ENCODE results near the gene POU3F1.

Gene POU3F1

DNA sequence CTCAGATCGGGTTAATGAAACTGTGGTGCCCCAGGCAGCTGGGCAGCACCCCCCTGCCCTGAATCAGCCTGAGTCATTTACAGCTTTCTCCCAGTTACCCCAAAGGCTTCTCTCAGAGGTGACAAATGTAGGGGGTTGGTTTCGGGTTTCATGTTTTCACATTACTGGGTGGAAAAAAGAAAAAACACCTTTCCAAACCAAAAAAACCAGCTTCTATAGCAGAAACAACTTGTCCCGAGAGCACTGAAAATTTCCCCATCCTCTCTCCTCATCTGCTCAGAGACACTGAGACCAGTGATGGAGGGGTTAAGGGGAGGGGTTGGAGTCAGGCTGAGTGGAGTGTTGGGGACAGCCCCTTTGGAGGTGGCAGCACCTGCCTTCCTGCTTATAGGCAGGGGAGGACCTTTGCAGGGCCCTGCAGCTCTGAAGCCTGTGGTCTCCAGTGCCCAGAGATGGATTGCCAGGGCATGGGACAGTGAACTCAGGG, 18.4 kb downstream of the POU3F1 start:
- DNase-seq (ENCODE audit: low read depth), result no peak

DNA sequence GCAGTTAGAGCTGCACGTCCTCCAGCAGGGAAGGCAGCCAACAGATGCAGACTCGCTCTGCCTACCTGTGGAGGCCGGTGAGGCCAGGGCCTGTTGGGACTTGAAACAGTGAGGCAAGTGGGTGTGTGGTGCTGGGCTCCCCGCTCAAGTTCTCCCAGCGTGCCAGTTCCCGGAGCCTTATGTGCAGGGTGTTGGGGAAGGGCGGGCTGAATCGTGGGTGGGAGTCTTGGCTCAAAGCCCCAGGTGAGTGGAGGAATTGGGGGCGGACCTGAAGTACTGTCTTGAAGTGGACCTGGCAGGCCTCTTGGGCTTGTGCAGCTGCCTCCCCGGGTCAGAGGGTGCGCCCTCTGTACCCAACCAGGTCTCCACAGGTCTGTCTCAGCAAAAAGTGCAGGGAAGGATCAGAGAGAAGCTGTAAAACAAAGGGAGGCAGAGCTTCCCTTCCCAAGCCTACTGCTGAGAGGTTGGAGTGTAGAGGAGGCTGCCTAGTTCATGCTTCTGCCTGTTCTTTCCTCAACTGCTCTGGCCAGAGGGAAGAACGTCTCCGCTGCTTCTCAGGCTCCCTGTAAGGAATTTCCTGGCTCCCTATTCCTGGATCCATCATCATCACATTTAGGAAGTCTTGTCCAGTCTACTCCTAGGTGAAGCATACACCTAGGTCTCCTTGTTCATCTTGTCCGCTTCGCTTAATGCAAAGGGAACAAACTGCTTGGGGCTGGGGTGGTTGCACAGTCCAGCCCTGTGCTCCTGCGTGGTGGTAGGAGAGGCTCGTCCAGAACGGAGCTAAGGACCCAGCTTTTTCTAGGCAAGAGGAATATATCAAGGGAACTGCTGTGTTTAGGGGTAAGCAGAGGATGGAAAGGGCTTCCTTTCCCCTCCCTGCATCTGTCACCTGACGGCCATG, 19.1 kb downstream of the POU3F1 start:
- no peak for DNase-seq (ENCODE audit: low read depth)

DNA sequence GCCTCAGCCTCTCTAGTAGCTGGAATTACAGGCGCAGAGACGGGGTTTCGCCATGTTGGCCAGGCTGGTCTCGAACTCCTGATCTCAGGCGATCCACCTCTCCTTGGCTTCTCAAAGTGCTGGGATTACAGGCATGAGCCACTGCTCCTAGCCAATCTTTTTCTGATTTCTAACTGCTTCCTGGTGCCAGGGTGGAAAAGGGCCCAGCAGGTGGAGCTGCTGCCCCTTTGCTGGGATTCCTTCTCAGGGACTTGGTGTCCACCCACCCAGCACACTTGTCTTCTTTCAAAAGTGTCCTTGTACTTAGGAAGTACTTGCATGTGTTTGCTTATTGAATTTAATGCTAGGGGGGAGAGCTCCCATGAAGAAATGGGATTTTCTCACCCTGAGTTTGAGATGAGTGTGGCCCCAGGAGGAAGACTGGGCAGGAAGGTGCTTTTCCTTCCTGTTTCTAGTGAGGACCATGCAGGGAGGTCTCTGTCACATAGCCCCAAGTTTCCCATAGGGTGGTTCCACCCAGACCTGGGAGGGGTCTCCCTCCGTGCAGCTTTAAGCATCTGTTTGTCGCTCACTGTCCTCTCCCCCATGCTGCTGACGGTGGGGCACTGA, 19.9 kb downstream of the POU3F1 start:
- DNase-seq (ENCODE audit: low read depth), result no peak

DNA sequence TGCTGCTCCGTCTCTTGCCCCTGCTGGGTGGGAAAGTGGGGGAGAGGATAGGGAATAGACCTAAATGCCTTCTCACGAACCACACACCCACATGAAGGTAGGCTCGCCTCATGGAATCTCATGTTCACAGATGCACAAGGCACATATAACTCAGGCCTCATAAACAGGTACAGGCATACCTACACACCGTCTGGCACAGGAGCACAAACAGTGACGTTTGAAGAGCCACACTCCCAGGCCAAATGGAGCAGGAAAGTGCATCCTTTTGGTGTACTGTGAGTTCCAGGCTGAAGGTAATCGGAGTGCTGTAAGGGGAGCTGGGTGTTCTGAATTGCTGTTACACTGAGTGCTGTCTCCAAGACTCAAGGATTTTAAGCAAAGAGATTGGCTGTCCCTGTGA, 20.9 kb downstream of the POU3F1 start:
- DNase-seq (ENCODE audit: low read depth), result no peak

DNA sequence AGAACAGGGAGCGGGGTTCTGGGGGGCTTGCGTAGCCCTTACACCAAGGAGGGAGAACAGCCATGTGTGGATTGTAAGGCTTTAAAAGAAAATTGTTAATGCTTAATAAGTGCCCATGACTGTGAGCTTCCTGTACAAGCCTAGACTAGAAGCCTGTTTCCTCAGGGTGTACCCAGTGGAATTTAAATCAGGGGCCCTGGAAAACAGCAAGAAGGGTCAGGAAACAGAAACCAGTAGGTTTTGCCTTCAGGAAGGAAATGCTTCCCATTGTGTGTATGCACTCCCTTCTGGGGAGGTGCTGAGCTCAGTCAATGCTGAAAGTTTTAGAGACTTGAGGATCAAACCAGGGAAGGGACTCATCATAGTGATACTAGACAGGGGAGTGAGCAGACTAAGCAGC, 21.4 kb downstream of the POU3F1 start:
- DNase-seq (ENCODE audit: low read depth), result no peak

DNA sequence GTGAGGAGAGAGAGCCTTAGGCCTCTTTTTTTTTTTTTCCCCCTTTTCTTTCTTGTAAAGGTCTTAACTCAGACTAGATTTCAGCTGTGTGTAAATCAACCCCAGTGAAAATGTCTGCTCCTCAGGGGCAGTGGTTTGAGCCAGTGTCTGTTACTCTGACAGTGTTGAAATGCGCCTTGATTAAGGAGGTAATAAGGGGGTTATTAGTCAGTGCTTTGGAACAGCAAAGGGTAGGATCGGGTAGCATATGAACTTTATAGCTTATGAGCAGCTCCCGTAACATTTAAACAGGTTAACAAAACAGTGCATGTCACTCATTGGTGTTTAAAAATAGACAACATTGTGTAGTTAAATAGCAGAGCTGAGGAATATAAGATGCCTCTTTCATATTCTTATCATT, 23.8 kb downstream of the POU3F1 start:
- DNase-seq (ENCODE audit: low read depth), result no peak

DNA sequence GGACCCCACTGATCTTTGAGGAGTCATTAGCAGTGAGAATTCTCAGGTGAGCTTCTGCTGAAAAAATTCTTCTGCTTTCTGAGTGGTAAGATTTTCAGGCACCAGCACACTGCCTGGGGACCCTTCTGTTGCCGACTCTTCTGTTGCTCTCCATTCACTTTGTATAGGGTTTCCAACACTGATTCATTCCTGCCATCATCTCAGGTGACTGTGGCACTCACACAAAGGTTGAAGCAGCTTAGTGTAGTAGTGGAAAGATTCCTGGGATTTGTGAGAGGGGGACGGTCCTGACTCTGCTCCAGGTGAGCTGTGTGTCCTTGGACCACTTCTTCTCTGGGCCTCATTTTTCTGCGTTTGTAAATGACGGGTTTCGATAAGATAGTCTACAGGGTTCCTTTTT, 24.6 kb downstream of the POU3F1 start:
- DNase-seq (ENCODE audit: low read depth), result no peak

DNA sequence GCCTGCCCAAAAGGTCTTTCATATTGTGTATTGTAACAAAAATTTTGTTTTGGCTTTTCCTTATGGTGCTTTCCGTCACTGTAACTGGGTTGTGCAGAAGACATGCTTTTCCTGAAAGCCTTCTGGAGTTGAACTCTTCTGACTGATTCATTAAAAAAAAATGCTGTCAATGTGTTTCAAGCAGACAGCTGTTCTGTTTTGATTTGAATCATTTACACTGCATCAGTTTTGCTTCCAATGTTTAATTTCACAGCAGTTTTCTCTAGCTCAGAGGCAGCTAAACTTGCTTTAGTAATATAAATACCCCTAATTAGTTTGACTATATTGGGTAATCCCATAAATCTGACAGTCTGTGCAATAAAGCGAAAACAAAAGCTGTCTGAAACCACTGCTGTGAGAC, 26.2 kb downstream of the POU3F1 start:
- no peak for DNase-seq (ENCODE audit: low read depth)

DNA sequence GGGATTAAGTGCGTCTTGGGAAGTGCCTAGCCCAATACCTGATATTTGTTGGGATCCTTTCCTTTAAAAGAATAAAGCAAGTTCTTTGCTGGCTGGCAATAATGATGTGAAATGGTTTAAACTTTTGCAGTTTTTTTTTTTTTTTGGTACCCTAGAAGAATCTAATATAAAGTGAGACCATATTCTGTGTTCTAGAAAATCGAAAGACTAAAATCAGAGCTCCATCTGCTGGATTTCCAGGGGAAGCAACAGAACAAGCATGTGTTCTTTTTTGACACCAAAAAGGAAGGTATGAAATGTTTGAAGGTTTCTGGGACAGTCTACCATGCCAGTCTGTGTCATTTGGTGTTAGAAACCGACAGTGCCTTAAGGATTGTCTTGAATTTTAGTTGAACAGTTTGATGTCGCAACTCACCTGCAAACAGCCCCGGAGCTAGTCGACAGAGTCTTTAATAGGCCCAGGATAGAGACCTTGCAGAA, 27.7 kb downstream of the POU3F1 start:
- DNase-seq (ENCODE audit: low read depth), result no peak

DNA sequence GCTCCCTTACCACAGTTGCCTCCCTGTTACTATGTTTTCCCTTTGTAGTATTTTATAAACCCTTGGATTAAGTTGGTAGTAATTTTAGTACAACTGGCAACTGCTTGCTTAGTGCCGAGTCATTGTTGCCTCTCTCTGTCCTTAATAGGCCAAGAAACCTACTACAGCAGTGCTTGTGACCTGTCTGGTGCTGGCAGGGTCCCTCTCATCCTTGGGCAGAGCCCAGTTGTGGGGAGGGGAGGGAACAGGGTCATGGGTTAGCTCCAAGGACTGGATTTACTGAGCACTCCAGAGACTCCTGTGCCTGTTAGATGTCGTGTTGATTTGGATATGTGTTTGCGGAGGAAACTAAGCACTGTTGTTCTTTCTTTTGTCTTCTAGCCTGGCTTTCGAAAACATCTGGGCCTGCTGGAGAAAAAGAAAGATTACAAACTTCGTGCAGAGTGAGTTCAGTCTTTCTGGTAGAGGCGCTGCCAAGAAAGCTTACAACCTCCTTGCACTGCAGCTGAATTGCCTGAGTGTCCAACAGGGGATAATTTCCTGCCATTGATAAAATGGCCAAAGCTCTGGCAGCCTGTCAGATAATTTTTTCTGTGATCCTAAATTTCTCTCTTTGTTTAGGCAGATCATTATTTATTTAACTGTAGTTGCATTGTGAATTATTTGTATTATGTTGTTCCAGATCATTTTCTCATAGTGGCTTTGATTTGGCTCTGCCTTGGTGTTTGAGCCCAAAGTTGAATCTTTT, 30.4 kb downstream of the POU3F1 start:
- DNase-seq (ENCODE audit: low read depth), result no peak

DNA sequence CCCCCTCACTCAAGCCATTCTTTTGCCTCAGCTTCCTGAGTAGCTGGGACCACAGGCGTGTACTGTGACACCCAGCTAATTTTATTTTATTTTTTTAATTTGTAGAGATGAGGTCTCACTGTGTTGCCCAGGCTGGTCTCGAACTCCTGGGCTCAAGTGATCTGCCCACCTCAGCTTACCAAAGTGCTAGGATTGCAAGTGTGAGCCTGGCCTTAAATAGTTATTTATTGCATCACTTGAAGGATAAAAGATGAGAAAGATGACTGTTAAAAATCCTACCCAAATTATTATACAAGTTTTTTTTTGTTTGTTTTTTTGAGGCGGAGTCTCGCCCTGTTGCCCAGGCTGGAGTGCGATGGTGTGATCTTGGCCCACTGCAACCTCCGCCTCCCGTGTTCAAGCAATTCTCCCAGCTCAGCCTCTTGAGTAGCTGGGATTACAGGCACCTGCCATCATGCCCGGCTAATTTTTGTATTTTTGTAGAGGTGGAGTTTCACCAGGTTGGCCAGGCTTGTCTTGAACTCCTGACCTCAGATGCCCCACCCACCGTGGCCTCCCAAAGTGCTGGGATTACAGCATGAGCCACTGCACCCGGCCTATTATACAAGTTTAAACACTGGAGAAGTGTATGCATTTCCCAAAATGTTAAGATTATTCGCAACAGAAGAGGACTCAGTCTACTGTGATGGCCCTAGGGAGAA, 31.7 kb downstream of the POU3F1 start:
- DNase-seq (ENCODE audit: low read depth), result no peak

DNA sequence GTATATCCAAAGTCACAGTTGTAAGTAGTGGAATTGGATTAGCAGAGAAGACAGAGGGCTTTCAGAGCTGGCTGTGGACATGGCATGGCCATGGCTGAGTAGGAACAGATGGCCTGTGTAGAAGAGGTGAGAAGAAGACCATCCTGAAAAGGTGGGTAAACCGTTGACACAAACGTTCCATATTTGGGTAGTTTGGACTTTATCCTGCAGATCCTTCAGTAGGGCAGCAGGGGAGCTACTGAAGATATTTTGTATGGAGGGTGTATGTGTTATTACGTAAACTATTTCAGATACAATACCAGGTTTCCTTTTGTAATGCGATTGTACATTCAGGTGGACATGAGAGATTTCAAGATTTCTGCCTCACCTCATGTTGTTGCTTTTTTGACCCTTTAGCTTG, 32.4 kb downstream of the POU3F1 start:
- DNase-seq (ENCODE audit: low read depth), result no peak

DNA sequence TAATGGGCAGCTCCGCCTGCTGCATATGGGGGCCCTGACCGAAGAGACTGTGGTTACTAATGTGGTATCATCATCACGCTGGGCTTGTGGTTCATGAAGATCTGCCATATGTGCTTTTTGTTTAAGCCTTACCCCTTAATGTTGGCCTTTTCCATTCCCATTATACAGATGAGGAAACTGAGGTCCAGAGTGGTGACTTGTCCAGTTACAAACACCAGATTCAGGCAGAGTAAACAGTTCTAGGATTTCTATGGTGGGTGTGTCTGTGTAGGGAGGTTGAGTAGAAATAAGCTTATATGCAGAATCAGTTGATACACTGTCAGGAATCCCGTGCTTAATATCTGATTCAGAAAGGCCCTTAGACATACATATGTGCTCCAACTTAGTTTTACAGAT, 33.4 kb downstream of the POU3F1 start:
- no peak for DNase-seq (ENCODE audit: low read depth)

DNA sequence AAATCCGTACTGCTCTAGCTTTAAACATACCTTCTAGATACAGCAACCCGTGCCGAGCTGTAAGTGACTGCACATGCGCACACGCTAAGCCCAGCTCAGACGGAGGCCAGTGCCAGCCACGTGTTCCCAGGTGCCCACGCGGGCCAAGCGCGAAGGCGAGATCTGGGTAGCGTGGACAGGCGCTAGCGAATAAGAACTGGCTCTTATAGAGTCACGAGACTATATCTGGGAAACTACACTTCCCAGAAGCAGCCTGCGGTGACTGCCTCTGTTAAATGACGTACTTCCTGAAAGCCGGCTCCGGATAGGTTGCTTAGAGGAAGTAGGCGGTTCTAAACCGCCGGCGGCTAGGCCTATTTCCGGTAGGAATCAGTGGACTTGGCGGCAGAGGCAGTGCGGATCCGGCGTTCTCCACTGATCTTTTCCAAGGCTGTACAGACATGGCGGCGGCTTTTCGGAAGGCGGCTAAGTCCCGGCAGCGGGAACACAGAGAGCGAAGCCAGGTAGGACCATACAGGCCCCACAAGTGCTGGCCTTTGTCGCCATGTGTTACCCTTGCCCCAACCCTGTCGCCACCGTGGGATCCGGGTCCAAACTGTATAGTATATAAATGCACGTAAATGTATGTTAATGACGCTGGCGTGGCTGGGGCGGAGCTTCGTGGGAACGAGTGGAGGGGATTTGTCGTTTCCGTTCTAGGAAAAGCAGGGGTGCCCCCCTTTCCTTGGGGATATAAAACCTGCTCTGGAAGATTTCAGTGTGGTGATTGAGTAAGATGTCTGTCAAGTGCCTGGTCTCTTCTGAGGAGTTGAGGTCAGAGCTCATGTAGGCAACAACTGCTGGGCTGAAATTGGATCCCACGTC, 34.0 kb downstream of the POU3F1 start, which contains the start of gene UTP11:
TSS of gene UTP11 (plus strand) at position 372 of the 864 bp plus-strand sequence. CDS start at position 441, 69 bp downstream.
- peak; percentile 65 for DNase-seq (ENCODE audit: low read depth)

DNA sequence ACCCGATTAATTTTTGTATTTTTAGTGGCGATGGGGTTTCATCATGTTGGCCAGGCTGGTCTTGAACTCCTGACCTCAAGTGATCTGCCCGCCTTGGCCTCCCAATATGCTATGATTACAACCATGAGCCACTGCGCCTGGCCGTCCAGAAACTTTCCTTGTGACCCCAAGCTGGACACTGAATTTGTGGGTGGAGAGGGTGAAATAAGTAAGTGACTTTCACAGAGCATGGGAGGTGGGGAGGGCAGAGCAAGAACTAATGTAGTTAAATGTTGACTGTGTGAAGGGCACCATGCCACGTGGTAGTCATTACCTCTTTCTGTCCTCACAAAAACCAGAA, 36.8 kb downstream of the POU3F1 start:
- DNase-seq (ENCODE audit: low read depth), result no peak

DNA sequence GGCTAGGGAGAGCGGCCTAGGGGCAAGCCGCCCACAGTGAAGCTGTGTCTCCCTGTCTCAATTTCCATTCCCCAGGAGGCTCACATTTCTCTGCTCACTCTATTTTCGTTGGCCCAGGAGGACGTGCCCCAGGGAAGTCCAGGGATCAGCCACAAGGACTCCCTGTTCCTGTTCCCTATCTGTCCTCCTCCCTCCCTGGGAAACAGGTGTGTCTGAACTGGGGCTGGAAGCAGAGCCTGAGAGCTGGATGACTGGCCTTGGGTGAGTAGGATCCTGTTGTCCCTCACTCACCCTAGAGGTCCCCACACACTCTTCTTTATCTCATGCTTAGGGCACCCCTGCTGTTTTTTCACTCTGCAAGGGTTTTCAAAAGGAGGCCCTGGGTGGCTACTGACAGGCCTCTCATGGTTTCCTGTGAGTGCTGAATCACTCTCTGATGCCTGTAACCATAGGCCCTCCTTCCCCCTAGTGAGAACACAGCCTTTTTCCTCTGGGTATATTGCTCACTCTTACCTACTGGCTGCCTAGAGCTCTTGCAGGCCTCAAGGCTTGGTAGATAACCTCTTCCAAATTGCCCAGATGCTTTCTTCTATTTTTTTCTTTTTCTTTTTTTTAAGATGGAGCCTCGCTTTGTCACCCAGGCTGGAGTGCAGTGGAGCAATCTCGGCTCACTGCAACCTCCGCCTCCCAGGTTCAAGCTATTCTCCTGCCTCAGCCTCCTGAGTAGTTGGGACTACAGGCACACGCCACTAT, 37.3 kb downstream of the POU3F1 start:
- DNase-seq (ENCODE audit: low read depth), result no peak

DNA sequence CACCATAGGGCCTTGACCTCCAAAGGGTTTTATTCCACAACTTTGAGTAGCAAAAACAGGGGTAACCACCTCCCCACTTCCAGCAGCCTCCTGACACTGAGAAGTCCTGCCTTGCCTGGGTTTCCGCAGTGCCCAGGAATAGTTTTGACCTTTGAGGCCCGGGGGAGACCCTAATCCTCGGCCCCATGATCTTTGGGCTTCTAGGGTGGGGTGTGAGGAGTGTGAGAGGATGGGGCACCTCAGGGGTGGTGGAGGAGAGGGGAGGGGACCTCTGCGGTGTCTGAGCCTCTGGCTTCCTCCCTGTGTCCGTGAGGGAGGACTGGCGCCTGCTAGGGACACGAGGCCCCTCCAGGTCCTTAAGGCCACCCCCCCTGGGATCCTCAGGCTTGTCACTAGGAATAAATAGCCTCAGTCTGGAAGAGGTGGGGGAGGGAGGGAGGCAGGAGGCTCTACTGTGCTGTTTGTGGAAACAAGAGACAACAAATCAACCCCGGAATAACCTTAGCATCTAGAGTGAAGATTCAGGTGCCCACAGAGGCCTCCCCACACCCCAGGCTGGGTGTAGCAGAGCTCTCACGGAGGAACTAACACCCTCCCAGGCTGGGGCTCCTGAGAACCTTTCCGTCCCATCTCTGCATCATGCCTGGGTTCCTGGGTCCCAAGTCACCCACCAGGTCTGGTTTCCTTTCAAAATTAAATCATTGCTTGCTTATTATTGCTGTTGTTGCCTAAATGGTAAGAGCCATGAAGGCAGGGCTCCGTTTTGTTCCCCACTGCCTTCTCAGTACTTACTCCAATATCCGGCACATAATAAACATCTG, 40.4 kb downstream of the POU3F1 start:
- no peak for DNase-seq (ENCODE audit: low read depth)

DNA sequence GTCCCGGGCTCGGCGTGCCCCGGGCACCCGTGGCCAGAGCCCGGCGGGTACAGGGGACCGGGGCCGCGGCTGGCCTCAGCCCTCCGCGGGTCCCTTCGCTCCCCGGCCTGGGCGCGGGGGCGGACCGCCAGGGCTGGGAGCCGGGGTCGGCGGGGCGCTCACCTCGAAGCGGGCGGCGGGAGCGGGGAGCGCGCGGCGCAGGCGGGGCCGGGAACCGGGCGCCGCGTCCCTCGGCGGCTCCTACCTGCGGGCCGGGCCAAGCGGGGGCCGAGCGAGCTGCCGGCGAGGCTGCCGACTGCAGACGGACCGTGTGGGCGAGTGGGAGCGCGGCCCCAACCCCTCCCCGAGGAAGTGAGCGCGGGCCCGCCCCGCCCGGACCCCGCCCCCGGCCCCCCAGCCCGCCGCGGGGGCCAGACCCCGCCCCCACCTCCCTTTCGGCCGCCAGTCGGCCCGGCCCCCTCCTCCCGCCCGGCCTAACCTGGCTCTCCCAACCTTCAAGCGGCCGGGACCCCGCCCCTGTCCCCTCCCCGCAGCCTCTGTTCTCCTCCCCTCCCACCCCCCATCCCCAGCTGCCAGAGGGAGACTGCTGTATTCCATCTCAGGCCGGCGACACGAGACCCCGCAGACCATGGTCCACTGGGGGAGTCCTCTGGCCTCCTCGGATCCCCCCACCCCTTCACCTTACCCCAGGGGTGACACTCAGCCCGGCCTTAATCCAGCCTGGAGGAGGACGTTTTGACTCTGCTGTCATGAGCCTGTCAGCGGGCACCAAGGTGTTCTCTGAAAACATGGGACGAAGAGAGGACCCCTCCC, 41.2 kb downstream of the POU3F1 start, which contains the start of gene FHL3:
TSS of gene FHL3 (minus strand) at position 320 of the 813 bp plus-strand sequence. CDS start 6,102 bp downstream, outside the sequence.
- no peak for DNase-seq (ENCODE audit: low read depth)
